NCI-H2107 treated with DMSO at 0.1 percent for 48 hours (cell line): ENCODE data around the gene GALNT9.
"Not testable (repeated sequence)": the region's sequence is repeated elsewhere in the genome, so short reads cannot be mapped to it uniquely, and the experiment has no call there.

Experiments
- DNase-seq: peaks from one replicate; lab custom pipeline; 2025; ENCODE audit not compliant: unreplicated experiment; lab: John Stamatoyannopoulos, UW

The GALNT9 gene

GRCh38 chr12:132253698-132254480, 75.5 kb downstream of the GALNT9 start:
- no peak for DNase-seq

GRCh38 chr12:132252981-132253380, 76.4 kb downstream of the GALNT9 start:
- not testable (repeated sequence) for DNase-seq

- no peak for DNase-seq
Measured at GRCh38 chr12:132251741-132252490, 77.5 kb downstream of the GALNT9 start.

GRCh38 chr12:132251310-132251709, 78.1 kb downstream of the GALNT9 start:
- DNase-seq, result no peak

- no peak for DNase-seq
Measured at GRCh38 chr12:132250707-132251106, 78.7 kb downstream of the GALNT9 start.

- no peak for DNase-seq
Measured at GRCh38 chr12:132249689-132250478, 79.5 kb downstream of the GALNT9 start.

GRCh38 chr12:132248453-132249167, 80.8 kb downstream of the GALNT9 start:
- DNase-seq, result no peak

- no peak for DNase-seq
Measured at GRCh38 chr12:132247718-132248452, 81.5 kb downstream of the GALNT9 start.

- DNase-seq, result no peak
Measured at GRCh38 chr12:132246997-132247717, 82.2 kb downstream of the GALNT9 start.

GRCh38 chr12:132245521-132246101, 83.8 kb downstream of the GALNT9 start:
- DNase-seq, result no peak

GRCh38 chr12:132244724-132245295, 84.6 kb downstream of the GALNT9 start:
- no peak for DNase-seq

GRCh38 chr12:132243596-132244310, 85.6 kb downstream of the GALNT9 start:
- no peak for DNase-seq

GRCh38 chr12:132243171-132243570, 86.2 kb downstream of the GALNT9 start:
- not testable (repeated sequence) for DNase-seq

GRCh38 chr12:132240669-132241007, 88.8 kb downstream of the GALNT9 start:
- not testable (repeated sequence) for DNase-seq

GRCh38 chr12:132239796-132240668, 89.4 kb downstream of the GALNT9 start:
- DNase-seq, result no peak

GRCh38 chr12:132239392-132239791, 90.0 kb downstream of the GALNT9 start:
- DNase-seq, result no peak

GRCh38 chr12:132238884-132239283, 90.5 kb downstream of the GALNT9 start:
- DNase-seq, result no peak
